Muscle layer of duodenum (tissue), 2 donors: Measurements from ENCODE around the gene FAM83D.

ENCODE experiments used
- H3K27ac ChIP-seq: one replicate; pipeline ENCODE4 v1.7.0; 2013; ENCODE audit warnings: mild to moderate bottlenecking, low read length
- H3K27me3 ChIP-seq: one replicate; pipeline ENCODE4 v1.7.0; 2013; ENCODE audit warnings: low read depth, mild to moderate bottlenecking, control low read depth, low read length
- H3K36me3 ChIP-seq, 2 donors: one replicate each; pipeline ENCODE4 v1.7.0; 2013; ENCODE audit warnings: low read length in 2 of 2, control low read depth in 1 of 2, mild to moderate bottlenecking in 1 of 2; ENCODE audit not compliant: insufficient read depth in 2 of 2, control insufficient read depth in 1 of 2
- H3K4me1 ChIP-seq, 2 donors: one replicate each; pipeline ENCODE4 v1.7.0; 2013; ENCODE audit warnings: low read length in 2 of 2, mild to moderate bottlenecking in 2 of 2, control low read depth in 1 of 2, moderate library complexity in 1 of 2; ENCODE audit not compliant: insufficient read depth in 2 of 2, control insufficient read depth in 1 of 2
- H3K4me3 ChIP-seq, 2 donors: one replicate each; pipeline ENCODE4 v1.7.0; 2013; ENCODE audit warnings: low read length in 2 of 2, low read depth in 1 of 2, mild to moderate bottlenecking in 1 of 2
- H3K9me3 ChIP-seq, 2 donors: one replicate each; pipeline ENCODE4 v1.7.0; 2013; ENCODE audit warnings: low read length in 2 of 2, control low read depth in 1 of 2, mild to moderate bottlenecking in 1 of 2; ENCODE audit not compliant: control insufficient read depth in 1 of 2
- donor health status: healthy.

The FAM83D gene

GRCh38 chr20:38888059-38888831 lies 38.0 kb upstream of the FAM83D start:
- Histone ChIP-seq H3K9me3 (no peaks in the 10 kb centered on the region), H3K27me3 (no peaks in the 10 kb centered on the region), H3K36me3 (no peaks in the 10 kb centered on the region), H3K4me3 (no peak overlapping the region), H3K27ac (no peak overlapping the region), H3K4me1 (peaks cover 0 to 1% of the 10 kb centered on the region in 2 donors)

GRCh38 chr20:38889050-38889449 lies 37.2 kb upstream of the FAM83D start:
- Histone ChIP-seq H3K27ac (no peak overlapping the region), H3K36me3 (no peaks in the 10 kb centered on the region), H3K4me1 (peaks cover 0 to 5% of the 10 kb centered on the region in 2 donors), H3K4me3 (no peak overlapping the region), H3K27me3 (no peaks in the 10 kb centered on the region), H3K9me3 (no peaks in the 10 kb centered on the region)

DNA sequence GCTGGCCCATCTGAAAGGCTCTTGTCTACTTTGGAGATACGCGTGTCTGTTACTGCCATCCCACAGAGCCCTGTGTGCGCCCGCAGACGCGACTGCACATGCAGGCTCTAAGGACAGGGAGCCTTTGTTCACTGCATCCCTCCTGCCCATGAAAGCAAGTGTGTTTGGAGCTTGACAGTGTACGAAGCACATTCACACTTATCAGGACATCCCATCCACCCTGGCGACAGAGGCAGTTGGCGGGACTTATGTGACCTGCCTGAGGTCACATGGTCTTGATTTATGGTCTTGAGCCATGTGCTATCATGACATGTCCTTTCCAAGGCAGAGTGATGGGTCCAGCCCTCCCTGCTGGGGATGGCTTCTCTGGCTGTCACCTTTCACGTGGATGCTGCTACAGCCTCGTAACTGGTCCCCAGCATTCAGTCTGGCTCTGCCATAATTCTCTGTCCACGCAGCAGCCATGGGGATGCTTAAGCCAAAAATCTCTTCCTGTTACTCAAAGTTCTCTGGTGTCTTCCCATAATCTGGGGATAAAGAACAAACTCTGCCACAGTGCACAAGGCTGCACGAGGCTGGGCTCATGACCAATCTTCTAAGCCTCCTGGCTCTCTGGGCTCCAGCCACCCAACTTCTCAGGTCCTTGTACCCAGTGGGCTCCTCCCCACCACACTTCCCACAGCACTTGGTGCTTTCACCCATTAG lies 36.3 kb upstream of the FAM83D start:
- Histone ChIP-seq H3K27ac (no peak overlapping the region), H3K4me3 (no peak overlapping the region), H3K27me3 (no peaks in the 10 kb centered on the region), H3K9me3 (no peaks in the 10 kb centered on the region), H3K4me1 (peaks cover 0 to 8% of the 10 kb centered on the region in 2 donors), H3K36me3 (no peaks in the 10 kb centered on the region)

DNA sequence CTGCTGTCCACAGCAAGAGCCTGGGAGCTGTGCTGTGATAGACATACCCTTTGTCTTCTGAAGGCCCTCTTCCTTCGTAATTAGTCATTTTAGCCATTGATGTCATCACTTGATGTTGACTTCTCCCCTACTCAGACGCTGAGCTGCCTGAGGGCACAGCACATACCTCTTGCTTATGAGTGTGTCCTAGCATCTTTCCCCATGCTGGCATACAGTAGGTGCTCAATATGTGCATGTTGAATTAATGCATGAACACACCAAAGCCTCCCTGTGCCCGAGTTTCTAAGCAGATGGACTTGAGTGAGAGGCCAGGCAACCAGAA lies 35.8 kb upstream of the FAM83D start:
- Histone ChIP-seq H3K4me3 (no peak overlapping the region), H3K36me3 (no peaks in the 10 kb centered on the region), H3K4me1 (peaks cover 0 to 8% of the 10 kb centered on the region in 2 donors), H3K27ac (no peak overlapping the region), H3K27me3 (no peaks in the 10 kb centered on the region), H3K9me3 (no peaks in the 10 kb centered on the region)

- no peak overlapping the region for H3K27ac ChIP-seq
- peaks cover 0 to 8% of the 10 kb centered on the region in 2 donors for H3K4me1 ChIP-seq
- H3K27me3 ChIP-seq = no peaks in the 10 kb centered on the region
- no peaks in the 10 kb centered on the region for H3K36me3 ChIP-seq
- H3K9me3 ChIP-seq = no peaks in the 10 kb centered on the region
- H3K4me3 ChIP-seq = no peak overlapping the region
Observed at GRCh38 chr20:38892091-38892981, 33.9 kb upstream of the FAM83D start.

DNA sequence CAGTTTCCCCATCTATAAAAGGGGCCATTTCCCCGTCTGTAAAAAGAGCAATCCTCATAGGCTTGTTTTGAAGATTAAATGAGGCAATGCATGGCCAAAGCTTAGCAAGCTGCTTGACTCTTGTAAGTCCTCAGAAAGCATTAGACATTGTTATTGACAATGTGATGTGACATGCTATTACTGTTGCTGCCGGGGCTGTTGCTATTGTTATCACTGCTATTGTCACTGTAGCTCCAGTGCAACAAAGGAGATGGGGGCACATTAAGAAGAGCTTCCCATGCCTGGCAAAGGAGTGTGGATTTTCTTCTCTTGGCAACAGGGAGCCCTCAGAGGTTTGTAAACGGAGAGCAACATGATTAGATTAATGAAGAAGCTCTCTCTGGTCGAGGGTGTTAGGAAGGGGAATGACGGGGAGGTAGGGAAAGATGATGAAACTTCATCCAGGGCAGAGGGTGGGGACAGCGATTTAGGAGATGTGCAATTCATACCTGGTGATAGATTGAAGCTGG lies 33.1 kb upstream of the FAM83D start:
- Histone ChIP-seq H3K9me3 (no peaks in the 10 kb centered on the region), H3K27ac (no peak overlapping the region), H3K4me1 (peaks cover 0 to 8% of the 10 kb centered on the region in 2 donors)

DNA sequence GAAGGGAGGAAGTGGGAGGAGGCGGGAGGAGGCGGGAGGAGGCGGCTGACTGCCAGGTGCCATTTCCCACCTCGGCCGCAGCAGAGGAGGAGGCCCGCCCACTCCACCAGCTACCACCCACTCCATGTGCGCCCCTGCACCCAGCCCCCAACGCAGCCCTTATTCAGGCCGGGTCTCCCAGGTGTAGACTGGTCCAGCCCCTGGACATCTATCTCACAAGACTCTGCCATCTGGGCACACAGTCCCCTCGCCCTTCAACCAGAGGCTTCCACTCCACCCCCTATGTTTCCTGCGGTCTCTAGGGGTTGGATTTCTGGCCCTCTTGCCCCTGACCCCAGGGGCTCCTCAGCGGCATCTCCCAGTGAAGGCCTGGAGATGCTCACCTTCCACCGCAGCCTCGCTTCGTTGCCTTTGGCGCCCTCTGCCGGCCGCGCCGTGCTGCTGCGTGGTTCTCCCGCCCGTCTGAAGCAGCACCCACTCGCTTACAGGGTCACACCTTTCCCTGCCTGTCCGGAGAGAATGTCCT lies 32.6 kb upstream of the FAM83D start:
- no peaks in the 10 kb centered on the region for H3K27me3 ChIP-seq
- H3K4me1 ChIP-seq = peaks cover 0 to 8% of the 10 kb centered on the region in 2 donors
- no peaks in the 10 kb centered on the region for H3K36me3 ChIP-seq
- no peak overlapping the region for H3K4me3 ChIP-seq
- no peaks in the 10 kb centered on the region for H3K9me3 ChIP-seq
- H3K27ac ChIP-seq = no peak overlapping the region

More for the DNA sequence above, 33.1 kb upstream of the FAM83D start:
- H3K4me3 ChIP-seq = no peak overlapping the region
- H3K27me3 ChIP-seq = no peaks in the 10 kb centered on the region
- H3K36me3 ChIP-seq = no peaks in the 10 kb centered on the region

GRCh38 chr20:38894091-38894847 lies 31.9 kb upstream of the FAM83D start:
- Histone ChIP-seq H3K36me3 (no peaks in the 10 kb centered on the region), H3K4me3 (no peak overlapping the region), H3K27me3 (no peaks in the 10 kb centered on the region), H3K9me3 (no peaks in the 10 kb centered on the region), H3K4me1 (peaks cover 0 to 8% of the 10 kb centered on the region in 2 donors), H3K27ac (no peak overlapping the region)

- no peaks in the 10 kb centered on the region for H3K27me3 ChIP-seq
- no peak overlapping the region for H3K27ac ChIP-seq
- no peaks in the 10 kb centered on the region for H3K9me3 ChIP-seq
- no peak overlapping the region for H3K4me3 ChIP-seq
- no peaks in the 10 kb centered on the region for H3K36me3 ChIP-seq
- H3K4me1 ChIP-seq = peaks cover 0 to 8% of the 10 kb centered on the region in 2 donors
Observed at GRCh38 chr20:38895098-38895949, 30.9 kb upstream of the FAM83D start.
